ENCODE data around the gene INHBA. TPM values are rescaled to one million over a fixed set of nuclear protein-coding genes. Genes with fewer than 3 reads are reported as not detected.

The INHBA gene
- total and polyA plus RNA-seq, 2 of the 4 experiments (the other 2 are of a cell fraction), result 60.2 to 112 TPM

GRCh38 chr7:41692251-41692650 lies 10.6 kb downstream of the INHBA start:
- peak overlapping the region; percentile 20; the same call in 1 of the 2 replicates for H2AK5ac ChIP-seq (ENCODE audit: low read depth, low read length)
- CTCF ChIA-PET, result interaction anchor here (0.6 to 1.0 kb wide), 2 partner anchors 184 to 424 kb away, joined by 3 to 4 read pairs; no protein-coding TSS in a partner anchor
- no peak for ATAC-seq (ENCODE audit: low read depth)

More at GRCh38 chr7:41692251-41692650, 10.6 kb downstream of the INHBA start:
- Histone ChIP-seq H2BK5ac (ENCODE audit: low read depth, low read length, poor library complexity, severe bottlenecking) (no peak overlapping the region), H3K79me1 (ENCODE audit: low read depth in 1 of 2, low read length in 2 of 2) (peaks cover 10 to 69% of the 10 kb centered on the region in 2 experiments; a peak in 3 of 4 replicates), H3K4me3 (ENCODE audit: insufficient read depth, low read depth, low read length) (no peak overlapping the region), H4K8ac (ENCODE audit: low read depth in 2 of 2, low read length in 2 of 2) (peak overlapping the region in 1 of 2 experiments; percentile 56; a peak in 2 of 4 replicates), H3K4me1 (ENCODE audit: control insufficient read depth, insufficient read depth, low read length) (peaks cover 30% of the 10 kb centered on the region), H4K5ac (ENCODE audit: low read depth, low read length) (peak overlapping the region; percentile 30; the same call in 1 of the 2 replicates), H2BK120ac (ENCODE audit: low read depth, low read length) (no peak overlapping the region), H3K9me1 (ENCODE audit: insufficient read depth, low read length) (peaks cover 25% of the 10 kb centered on the region), H2AK9ac (replicated peaks; ENCODE audit: low read depth, low read length, poor library complexity) (no peak overlapping the region), H2BK15ac (ENCODE audit: low read depth, low read length) (no peak overlapping the region), H2AFZ (replicated peaks; ENCODE audit: low read length, poor library complexity) (no peak overlapping the region), H3K18ac (ENCODE audit: low read depth, low read length) (peak overlapping the region; percentile 35; the same call in 1 of the 2 replicates), H3K36me3 (ENCODE audit: control insufficient read depth, insufficient read depth, low read length) (peaks cover 42% of the 10 kb centered on the region), H4K20me1 (ENCODE audit: insufficient read depth, low read length) (peaks cover 91% of the 10 kb centered on the region), H3K9me3 (ENCODE audit: control insufficient read depth, insufficient read depth, low read length) (no peaks in the 10 kb centered on the region), H3K4ac (ENCODE audit: low read depth, low read length) (peak overlapping the region; percentile 49; the same call in 1 of the 2 replicates), H4K91ac (ENCODE audit: insufficient read depth, low read depth, low read length) (no peak overlapping the region), H3K56ac (ENCODE audit: extremely low read depth, insufficient read depth, low read length) (no peak overlapping the region), H3K27me3 (ENCODE audit: control insufficient read depth, insufficient read depth, low read length) (no peaks in the 10 kb centered on the region), H2BK20ac (ENCODE audit: low read depth, low read length) (no peak overlapping the region), H3K9ac (ENCODE audit: low read depth, low read length) (no peak overlapping the region), H3K14ac (replicated peaks; ENCODE audit: low read depth, low read length) (peak overlapping the region; percentile 53; the same call in 1 of the 2 replicates), H3K27ac (ENCODE audit: insufficient read depth, low read length) (peak overlapping the region; percentile 15; the same call in 1 of the 2 replicates), H3K4me2 (ENCODE audit: low read depth, low read length) (peak overlapping the region; percentile 31), H3K23ac (ENCODE audit: low read depth, low read length) (peak overlapping the region; percentile 5)
- peak; percentile 26 for DNase-seq
- POLR2A ChIA-PET (ENCODE audit: unreplicated experiment), result no interaction called here
- WGBS, 2 experiments (ENCODE audit: extremely low coverage in 2 of 2, insufficient read length in 1 of 2), result no CpG with 5 or more reads among the region's 7 CpGs
- intact Hi-C loops (cut with micrococcal nuclease), result loop anchor here (10.0 kb wide), 2 partner anchors 357 to 507 kb away; no protein-coding TSS in a partner anchor
- dilution Hi-C loops (cut with HindIII; ENCODE audit: low sequenced_read_pairs, unreplicated experiment), result no loop called here
- in situ Hi-C loops (cut with MboI; ENCODE audit: low sequenced_read_pairs), result no loop called here
- TF ChIP-seq RAD21 (IDR thresholded peaks at IDR 0.05; ENCODE audit: low read length), result no peak
- TF ChIP-seq, protein P1, sequence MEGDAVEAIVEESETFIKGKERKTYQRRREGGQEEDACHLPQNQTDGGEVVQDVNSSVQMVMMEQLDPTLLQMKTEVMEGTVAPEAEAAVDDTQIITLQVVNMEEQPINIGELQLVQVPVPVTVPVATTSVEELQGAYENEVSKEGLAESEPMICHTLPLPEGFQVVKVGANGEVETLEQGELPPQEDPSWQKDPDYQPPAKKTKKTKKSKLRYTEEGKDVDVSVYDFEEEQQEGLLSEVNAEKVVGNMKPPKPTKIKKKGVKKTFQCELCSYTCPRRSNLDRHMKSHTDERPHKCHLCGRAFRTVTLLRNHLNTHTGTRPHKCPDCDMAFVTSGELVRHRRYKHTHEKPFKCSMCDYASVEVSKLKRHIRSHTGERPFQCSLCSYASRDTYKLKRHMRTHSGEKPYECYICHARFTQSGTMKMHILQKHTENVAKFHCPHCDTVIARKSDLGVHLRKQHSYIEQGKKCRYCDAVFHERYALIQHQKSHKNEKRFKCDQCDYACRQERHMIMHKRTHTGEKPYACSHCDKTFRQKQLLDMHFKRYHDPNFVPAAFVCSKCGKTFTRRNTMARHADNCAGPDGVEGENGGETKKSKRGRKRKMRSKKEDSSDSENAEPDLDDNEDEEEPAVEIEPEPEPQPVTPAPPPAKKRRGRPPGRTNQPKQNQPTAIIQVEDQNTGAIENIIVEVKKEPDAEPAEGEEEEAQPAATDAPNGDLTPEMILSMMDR (conservative IDR thresholded peaks at IDR 0.05; ENCODE audit: low read depth, low read length), result no peak
- TF ChIP-seq FOS (IDR thresholded peaks at IDR 0.05; ENCODE audit: low read depth, low read length), result no peak
- no peak for TF ChIP-seq POLR2A (IDR thresholded peaks at IDR 0.05; ENCODE audit: low read depth, low read length)
- no TSS peak for BruUV-seq (replicated peaks)

All from IMR-90 (cell line).